ENCODE data around the gene RTF2. TPM values are rescaled to one million over a fixed set of nuclear protein-coding genes. Genes with fewer than 3 reads are reported as not detected.

RTF2 gene
- total and polyA plus RNA-seq, 4 experiments from 2014 or later = 66.0 to 129 (median 94.9) TPM

GRCh38 chr20:56501116-56501515 is 32.7 kb downstream of the RTF2 start:
- no peak for DNase-seq
- Mint-ChIP-seq H3K9me3 (peaks cover 0 to 5% (median 0%) of the 10 kb centered on the region in 8 donors), H3K36me3 (peaks cover 22 to 32% of the 10 kb centered on the region in 2 donors), H3K4me1 (peaks cover 4 to 26% (median 11%) of the 10 kb centered on the region in 4 donors), H3K4me3 (no peak overlapping the region), H3K27ac (peak overlapping the region in 1 of 7 donors; percentile 52), H3K27me3 (no peaks in the 10 kb centered on the region)
- intact Hi-C loops (cut with micrococcal nuclease) = no loop called here
- H3K27ac ChIP-seq (ENCODE audit: low read depth, low read length) = no peak overlapping the region
- no peaks in the 10 kb centered on the region for H3K4me1 ChIP-seq (ENCODE audit: insufficient read depth, low read length)
- no peak overlapping the region for H3K4me3 ChIP-seq (ENCODE audit: low read length in 2 of 2)
- H3K9me3 ChIP-seq (ENCODE audit: control insufficient read depth in 1 of 2, low read length in 2 of 2) = no peaks in the 10 kb centered on the region
- ChIA-PET POLR2A (ENCODE audit: partially characterized antibody) (no interaction called here), CTCF (ENCODE audit: partially characterized antibody) (no interaction called here)
- H3K36me3 ChIP-seq (ENCODE audit: insufficient read depth, low read length) = no peaks in the 10 kb centered on the region
- no peaks in the 10 kb centered on the region for H3K27me3 ChIP-seq (ENCODE audit: insufficient read depth, low read length)

GRCh38 chr20:56503916-56504315 is 35.5 kb downstream of the RTF2 start:
- Histone ChIP-seq H3K27ac (ENCODE audit: low read depth, low read length) (no peak overlapping the region), H3K9me3 (ENCODE audit: control insufficient read depth in 1 of 2, low read length in 2 of 2) (no peaks in the 10 kb centered on the region), H3K27me3 (ENCODE audit: insufficient read depth, low read length) (no peaks in the 10 kb centered on the region), H3K4me1 (ENCODE audit: insufficient read depth, low read length) (no peaks in the 10 kb centered on the region), H3K4me3 (ENCODE audit: low read length in 2 of 2) (no peak overlapping the region), H3K36me3 (ENCODE audit: insufficient read depth, low read length) (no peaks in the 10 kb centered on the region)
- H3K27me3 Mint-ChIP-seq = no peaks in the 10 kb centered on the region
- H3K36me3 Mint-ChIP-seq = peaks cover 3 to 19% of the 10 kb centered on the region in 2 donors
- POLR2A ChIA-PET (ENCODE audit: partially characterized antibody) = no interaction called here
- H3K4me1 Mint-ChIP-seq = peaks cover 4 to 20% (median 9%) of the 10 kb centered on the region in 4 donors
- intact Hi-C loops (cut with micrococcal nuclease) = no loop called here
- CTCF ChIA-PET (ENCODE audit: partially characterized antibody) = no interaction called here
- no peak for DNase-seq
- no peak overlapping the region for H3K4me3 Mint-ChIP-seq
- no peaks in the 10 kb centered on the region for H3K9me3 Mint-ChIP-seq
- H3K27ac Mint-ChIP-seq = peak overlapping the region in 2 of 7 donors; percentile 18 to 30

- ChIA-PET CTCF (ENCODE audit: partially characterized antibody) (no interaction called here), POLR2A (ENCODE audit: partially characterized antibody) (no interaction called here)
- intact Hi-C loops (cut with micrococcal nuclease) = no loop called here
- no peaks in the 10 kb centered on the region for H3K9me3 Mint-ChIP-seq
- H3K4me1 Mint-ChIP-seq = peaks cover 4 to 20% (median 9%) of the 10 kb centered on the region in 4 donors
- Histone ChIP-seq H3K27ac (ENCODE audit: low read depth, low read length) (no peak overlapping the region), H3K4me3 (ENCODE audit: low read length in 2 of 2) (no peak overlapping the region), H3K36me3 (ENCODE audit: insufficient read depth, low read length) (no peaks in the 10 kb centered on the region), H3K9me3 (ENCODE audit: control insufficient read depth in 1 of 2, low read length in 2 of 2) (no peaks in the 10 kb centered on the region), H3K4me1 (ENCODE audit: insufficient read depth, low read length) (no peaks in the 10 kb centered on the region), H3K27me3 (ENCODE audit: insufficient read depth, low read length) (no peaks in the 10 kb centered on the region)
- H3K27me3 Mint-ChIP-seq = no peaks in the 10 kb centered on the region
- DNase-seq = peak in 2 of 5 donors; percentile 4
- no peak overlapping the region for H3K4me3 Mint-ChIP-seq
- H3K27ac Mint-ChIP-seq = peak overlapping the region in 4 of 7 donors; percentile 11 to 70 (median 22)
- H3K36me3 Mint-ChIP-seq = peaks cover 3 to 19% of the 10 kb centered on the region in 2 donors
These were observed 36.1 kb downstream of the RTF2 start for GRCh38 chr20:56504373-56505005.

- intact Hi-C loops (cut with micrococcal nuclease) = no loop called here
- POLR2A ChIA-PET (ENCODE audit: partially characterized antibody) = no interaction called here
These were observed 37.7 kb downstream of the RTF2 start for GRCh38 chr20:56506103-56506502.

GRCh38 chr20:56511926-56512325 is 43.5 kb downstream of the RTF2 start:
- Histone ChIP-seq H3K9me3 (ENCODE audit: control insufficient read depth in 1 of 2, low read length in 2 of 2) (no peaks in the 10 kb centered on the region), H3K36me3 (ENCODE audit: insufficient read depth, low read length) (peaks cover 25% of the 10 kb centered on the region), H3K4me3 (ENCODE audit: low read length in 2 of 2) (no peak overlapping the region), H3K27me3 (ENCODE audit: insufficient read depth, low read length) (no peaks in the 10 kb centered on the region), H3K4me1 (ENCODE audit: insufficient read depth, low read length) (no peaks in the 10 kb centered on the region), H3K27ac (ENCODE audit: low read depth, low read length) (no peak overlapping the region)
- Mint-ChIP-seq H3K27ac (no peak overlapping the region), H3K36me3 (peaks cover 36 to 50% of the 10 kb centered on the region in 2 donors), H3K9me3 (no peaks in the 10 kb centered on the region), H3K4me3 (no peak overlapping the region), H3K27me3 (no peaks in the 10 kb centered on the region), H3K4me1 (peaks cover 0 to 1% (median 0%) of the 10 kb centered on the region in 4 donors)
- DNase-seq = no peak
- intact Hi-C loops (cut with micrococcal nuclease) = no loop called here
- ChIA-PET POLR2A (ENCODE audit: partially characterized antibody) (no interaction called here), CTCF (ENCODE audit: partially characterized antibody) (no interaction called here)

More at GRCh38 chr20:56506103-56506502, 37.7 kb downstream of the RTF2 start:
- no peaks in the 10 kb centered on the region for H3K27me3 Mint-ChIP-seq
- no peaks in the 10 kb centered on the region for H3K36me3 ChIP-seq (ENCODE audit: insufficient read depth, low read length)
- H3K27ac Mint-ChIP-seq = no peak overlapping the region
- H3K4me3 Mint-ChIP-seq = no peak overlapping the region
- DNase-seq = no peak
- peaks cover 3 to 22% of the 10 kb centered on the region in 2 donors for H3K36me3 Mint-ChIP-seq
- peaks cover 4 to 20% (median 9%) of the 10 kb centered on the region in 4 donors for H3K4me1 Mint-ChIP-seq
- CTCF ChIA-PET (ENCODE audit: partially characterized antibody) = interaction anchor here (1.6 kb wide), 1 partner anchor 106 kb away, joined by 5 read pairs; no protein-coding TSS in a partner anchor
- no peak overlapping the region for H3K27ac ChIP-seq (ENCODE audit: low read depth, low read length)
- no peaks in the 10 kb centered on the region for H3K4me1 ChIP-seq (ENCODE audit: insufficient read depth, low read length)
- no peaks in the 10 kb centered on the region for H3K27me3 ChIP-seq (ENCODE audit: insufficient read depth, low read length)
- H3K9me3 ChIP-seq (ENCODE audit: control insufficient read depth in 1 of 2, low read length in 2 of 2) = no peaks in the 10 kb centered on the region
- no peaks in the 10 kb centered on the region for H3K9me3 Mint-ChIP-seq
- no peak overlapping the region for H3K4me3 ChIP-seq (ENCODE audit: low read length in 2 of 2)

- Histone ChIP-seq H3K36me3 (ENCODE audit: insufficient read depth, low read length) (peaks cover 40% of the 10 kb centered on the region), H3K4me3 (ENCODE audit: low read length in 2 of 2) (no peak overlapping the region), H3K9me3 (ENCODE audit: control insufficient read depth in 1 of 2, low read length in 2 of 2) (no peaks in the 10 kb centered on the region), H3K27me3 (ENCODE audit: insufficient read depth, low read length) (no peaks in the 10 kb centered on the region), H3K27ac (ENCODE audit: low read depth, low read length) (no peak overlapping the region), H3K4me1 (ENCODE audit: insufficient read depth, low read length) (no peaks in the 10 kb centered on the region)
- Mint-ChIP-seq H3K4me1 (no peaks in the 10 kb centered on the region), H3K27ac (peak overlapping the region in 3 of 7 donors; percentile 12 to 41 (median 15)), H3K27me3 (no peaks in the 10 kb centered on the region), H3K9me3 (peaks cover 0 to 8% (median 1%) of the 10 kb centered on the region in 8 donors), H3K36me3 (peaks cover 51 to 65% of the 10 kb centered on the region in 2 donors), H3K4me3 (no peak overlapping the region)
- POLR2A ChIA-PET (ENCODE audit: partially characterized antibody) = no interaction called here
- DNase-seq = no peak
- CTCF ChIA-PET (ENCODE audit: partially characterized antibody) = interaction anchor here (0.7 to 1.4 kb wide), 3 partner anchors 120 to 176 kb away, joined by 3 read pairs; partner anchors contain the start of genes AURKA and CSTF1
- intact Hi-C loops (cut with micrococcal nuclease) = no loop called here
These were observed 45.0 kb downstream of the RTF2 start for GRCh38 chr20:56513161-56514150.

- Histone ChIP-seq H3K36me3 (ENCODE audit: insufficient read depth, low read length) (peaks cover 57% of the 10 kb centered on the region), H3K27ac (ENCODE audit: low read depth, low read length) (no peak overlapping the region), H3K9me3 (ENCODE audit: control insufficient read depth in 1 of 2, low read length in 2 of 2) (peaks cover 0 to 13% of the 10 kb centered on the region in 2 donors), H3K4me3 (ENCODE audit: low read length in 2 of 2) (no peak overlapping the region), H3K27me3 (ENCODE audit: insufficient read depth, low read length) (no peaks in the 10 kb centered on the region), H3K4me1 (ENCODE audit: insufficient read depth, low read length) (no peaks in the 10 kb centered on the region)
- peaks cover 3 to 39% (median 22%) of the 10 kb centered on the region in 8 donors for H3K9me3 Mint-ChIP-seq
- intact Hi-C loops (cut with micrococcal nuclease) = loop anchor here (1.0 kb wide), 1 partner anchor 116 kb away; no protein-coding TSS in a partner anchor
- ChIA-PET CTCF (ENCODE audit: partially characterized antibody) (interaction anchor here (1.2 to 1.8 kb wide), 4 partner anchors 32 to 121 kb away, joined by 3 to 4 read pairs (median 4); no protein-coding TSS in a partner anchor), POLR2A (ENCODE audit: partially characterized antibody) (interaction anchor here (1.0 kb wide), 1 partner anchor 8 kb away, joined by 3 read pairs; the partner anchor contains the start of gene FAM209A)
- H3K27ac Mint-ChIP-seq = no peak overlapping the region
- no peaks in the 10 kb centered on the region for H3K27me3 Mint-ChIP-seq
- H3K36me3 Mint-ChIP-seq = peaks cover 80 to 87% of the 10 kb centered on the region in 2 donors
- H3K4me1 Mint-ChIP-seq = peaks cover 0 to 9% (median 1%) of the 10 kb centered on the region in 4 donors
- DNase-seq = no peak
- H3K4me3 Mint-ChIP-seq = no peak overlapping the region
These were observed 48.2 kb downstream of the RTF2 start for GRCh38 chr20:56516631-56517030.

All from CD4-positive, alpha-beta memory T cell (primary cell).